ENCODE data around the gene IL2RA. TPM values are rescaled to one million over a fixed set of nuclear protein-coding genes. Genes with fewer than 3 reads are reported as not detected.
"Not testable (repeated sequence)": the region's sequence is repeated elsewhere in the genome, so short reads cannot be mapped to it uniquely, and the experiment has no call there.

Gene IL2RA
- total RNA-seq, 1 donor from 2014 or later: 4.3 TPM

- Histone ChIP-seq H3K27me3 (no peaks in the 10 kb centered on the region), H3K4me1 (peaks cover 33% of the 10 kb centered on the region), H3K4me3 (no peak overlapping the region), H3K36me3 (no peaks in the 10 kb centered on the region), H3K27ac (peak overlapping the region; percentile 61), H3K9me3 (no peaks in the 10 kb centered on the region)
- ATAC-seq (no peak), DNase-seq (no peak)
- intact Hi-C loops (cut with DNase I): loop anchor here (10.0 kb wide), 1 partner anchor 51 kb away; no protein-coding TSS in a partner anchor
- TF ChIP-seq CTCF (IDR thresholded peaks at IDR 0.05): no peak
Observed at GRCh38 chr10:6065406-6065805, 3.2 kb upstream of the IL2RA start.

DNA sequence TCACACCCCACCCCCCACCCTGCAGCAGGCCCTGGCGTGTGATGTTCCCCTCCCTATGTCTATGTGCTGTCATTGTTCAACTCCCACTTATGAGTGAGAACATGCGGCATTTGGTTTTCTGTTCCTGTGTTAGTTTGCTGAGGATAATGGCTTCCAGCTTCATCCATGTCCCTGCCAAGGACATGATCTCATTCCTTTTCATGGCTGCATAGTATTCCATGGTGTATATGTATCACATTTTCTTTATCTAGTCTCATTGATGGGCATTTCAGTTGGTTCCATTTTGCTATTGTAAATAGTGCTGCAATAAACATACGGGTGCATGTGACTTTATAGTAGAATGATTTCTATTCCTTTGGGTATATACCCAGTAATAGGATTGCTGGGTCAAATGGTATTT is 2.6 kb upstream of the IL2RA start:
- not testable (repeated sequence) for H3K9me3 ChIP-seq, H3K36me3 ChIP-seq, H3K27me3 ChIP-seq, H3K4me3 ChIP-seq, ATAC-seq, DNase-seq
- peaks cover 33% of the 10 kb centered on the region for H3K4me1 ChIP-seq
- intact Hi-C loops (cut with DNase I): loop anchor here (10.0 kb wide), 1 partner anchor 50 kb away; no protein-coding TSS in a partner anchor
- H3K27ac ChIP-seq: peak overlapping the region; percentile 61

GRCh38 chr10:6064119-6064518 is 2.0 kb upstream of the IL2RA start:
- H3K4me1 ChIP-seq: peaks cover 31% of the 10 kb centered on the region
- TF ChIP-seq CTCF (IDR thresholded peaks at IDR 0.05): no peak
- no peaks in the 10 kb centered on the region for H3K9me3 ChIP-seq
- no peak overlapping the region for H3K27ac ChIP-seq
- H3K27me3 ChIP-seq: no peaks in the 10 kb centered on the region
- DNase-seq: no peak
- ATAC-seq: no peak
- H3K4me3 ChIP-seq: no peak overlapping the region
- H3K36me3 ChIP-seq: no peaks in the 10 kb centered on the region
- intact Hi-C loops (cut with DNase I): loop anchor here (10.0 kb wide), 1 partner anchor 49 kb away; no protein-coding TSS in a partner anchor

DNA sequence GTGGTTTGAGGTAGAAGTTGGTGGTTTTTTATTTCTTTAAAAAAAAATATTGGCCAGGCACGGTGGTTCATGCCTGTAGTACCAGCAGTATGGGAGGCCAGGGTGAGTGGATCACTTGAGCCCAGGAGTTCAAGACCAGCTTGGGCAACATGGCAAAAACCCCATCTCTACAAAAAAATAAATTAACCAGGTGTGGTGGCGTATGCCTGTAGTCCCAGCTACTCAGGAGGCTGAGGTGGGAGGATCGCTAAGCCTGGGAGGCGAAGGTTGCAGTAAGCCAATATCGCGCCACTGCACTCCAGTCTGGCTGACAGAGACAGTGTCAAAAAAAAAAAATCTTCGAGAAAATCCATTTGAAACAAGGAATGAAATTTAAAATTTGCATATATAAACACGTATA is 1.1 kb downstream of the IL2RA start:
- Histone ChIP-seq H3K4me3 (peak overlapping the region; percentile 38), H3K27ac (no peak overlapping the region), H3K36me3 (no peaks in the 10 kb centered on the region), H3K27me3 (no peaks in the 10 kb centered on the region), H3K9me3 (no peaks in the 10 kb centered on the region), H3K4me1 (peaks cover 10% of the 10 kb centered on the region)
- no peak for TF ChIP-seq CTCF (IDR thresholded peaks at IDR 0.05)
- ATAC-seq (no peak), DNase-seq (no peak)
- intact Hi-C loops (cut with DNase I): loop anchor here (10.0 kb wide), 1 partner anchor 46 kb away; no protein-coding TSS in a partner anchor

- TF ChIP-seq CTCF (IDR thresholded peaks at IDR 0.05): no peak
- intact Hi-C loops (cut with DNase I): no loop called here
- H3K27ac ChIP-seq: no peak overlapping the region
- H3K36me3 ChIP-seq: no peaks in the 10 kb centered on the region
- no peaks in the 10 kb centered on the region for H3K9me3 ChIP-seq
- H3K27me3 ChIP-seq: no peaks in the 10 kb centered on the region
- no peak overlapping the region for H3K4me3 ChIP-seq
- H3K4me1 ChIP-seq: peaks cover under 1% of the 10 kb centered on the region
- DNase-seq (no peak), ATAC-seq (no peak)
Observed at GRCh38 chr10:6059506-6059905, 2.7 kb downstream of the IL2RA start.

DNA sequence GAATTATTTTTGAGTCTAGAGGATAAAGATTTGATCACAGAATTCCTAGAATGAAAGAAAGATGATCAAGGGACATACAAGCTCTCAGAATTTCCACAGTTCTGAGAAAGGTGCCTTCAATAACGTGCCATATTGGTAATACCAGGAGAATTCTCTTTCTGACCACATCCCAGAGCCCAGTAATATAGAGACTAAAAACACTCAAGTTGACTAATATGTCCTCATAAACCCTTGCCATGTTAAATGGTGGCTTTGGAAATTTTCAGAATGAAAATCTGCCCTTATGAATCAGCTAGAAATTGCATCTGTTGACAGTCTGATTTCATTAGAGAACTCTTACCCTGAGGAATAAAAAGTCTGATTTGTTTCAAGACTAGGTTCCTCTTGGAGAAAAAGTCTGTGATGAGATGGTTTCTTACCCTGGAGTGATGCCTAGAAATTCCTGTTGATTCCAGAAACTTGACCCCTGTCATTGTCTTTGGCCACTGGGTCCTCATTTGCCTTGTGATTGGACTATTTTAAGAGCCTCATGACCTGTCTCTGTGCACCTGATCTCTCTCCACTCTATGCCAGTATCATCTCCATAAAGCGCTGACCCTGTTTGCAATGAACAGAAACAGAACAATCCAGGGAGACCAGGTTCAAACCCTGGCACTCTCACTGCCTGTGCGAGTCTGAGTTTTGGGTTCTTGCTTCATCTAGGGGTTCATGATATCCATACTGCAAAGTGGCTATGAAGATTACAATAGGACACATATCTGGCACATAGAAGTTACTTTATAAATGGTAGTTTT is 3.3 kb downstream of the IL2RA start:
- Histone ChIP-seq H3K27ac (no peak overlapping the region), H3K27me3 (no peaks in the 10 kb centered on the region), H3K36me3 (no peaks in the 10 kb centered on the region), H3K4me3 (no peak overlapping the region), H3K4me1 (peaks cover 6% of the 10 kb centered on the region), H3K9me3 (no peaks in the 10 kb centered on the region)
- DNase-seq (no peak), ATAC-seq (no peak)
- TF ChIP-seq CTCF (IDR thresholded peaks at IDR 0.05): no peak
- intact Hi-C loops (cut with DNase I): no loop called here

Measured in upper lobe of right lung (tissue), 1 donor.